ENCODE data around the gene QKI.

GRCh38 chr6:163483107-163483506, 68.6 kb downstream of the QKI start:
- TF ChIP-seq POLR2A (IDR thresholded peaks at IDR 0.05) = no peak
- no peak for TF ChIP-seq CTCF (IDR thresholded peaks at IDR 0.05)

Data from ovary (tissue), 3 donors.